Endodermal cell (in vitro differentiated cells): ENCODE data around the gene TSPAN3. TPM values are rescaled to one million over a fixed set of nuclear protein-coding genes. Genes with fewer than 3 reads are reported as not detected.

Source experiments
- DNase-seq: peaks from one replicate; pipeline ENCODE4 v3.0.0-alpha.2; 2017
- H3K27ac ChIP-seq: 2 replicates; pipeline ENCODE4 v1.5.1; 2013; ENCODE audit warnings: mild to moderate bottlenecking, low read depth, low read length, moderate library complexity
- H3K27me3 ChIP-seq: 2 replicates; pipeline ENCODE4 v1.6.1; 2013; ENCODE audit warnings: mild to moderate bottlenecking, low read length, moderate library complexity; ENCODE audit not compliant: insufficient read depth, control insufficient read depth, poor library complexity, severe bottlenecking
- H3K36me3 ChIP-seq: 2 replicates; pipeline ENCODE4 v1.7.0; 2013; ENCODE audit warnings: mild to moderate bottlenecking, low read length, moderate library complexity; ENCODE audit not compliant: control insufficient read depth, insufficient read depth
- H3K4me1 ChIP-seq: one replicate; pipeline ENCODE4 v1.7.0; 2013; ENCODE audit warnings: low read length; ENCODE audit not compliant: control insufficient read depth, insufficient read depth
- H3K4me3 ChIP-seq: 2 replicates; pipeline ENCODE4 v1.5.1; 2013; ENCODE audit warnings: mild to moderate bottlenecking, low read length, moderate library complexity
- H3K9ac ChIP-seq: 2 replicates; pipeline ENCODE4 v1.6.1; 2013; ENCODE audit warnings: mild to moderate bottlenecking, low read length, moderate library complexity; ENCODE audit not compliant: poor library complexity, severe bottlenecking; ENCODE audit errors: extremely low read depth
- H3K9me3 ChIP-seq: 2 replicates; pipeline ENCODE4 v1.6.1; 2013; ENCODE audit warnings: mild to moderate bottlenecking, low read length, moderate library complexity; ENCODE audit not compliant: control insufficient read depth
- H3K27ac Mint-ChIP-seq: 2 replicates; pipeline ENCODE4 v1.8.0; 2020; ENCODE audit warnings: mixed read lengths
- H3K27me3 Mint-ChIP-seq: 2 replicates; pipeline ENCODE4 v1.8.0; 2021; ENCODE audit warnings: mild to moderate bottlenecking, mixed read lengths; ENCODE audit not compliant: insufficient read depth
- H3K36me3 Mint-ChIP-seq: 2 replicates; pipeline ENCODE4 v1.8.0; 2020; ENCODE audit warnings: low read depth, mixed read lengths
- H3K4me1 Mint-ChIP-seq: 2 replicates; pipeline ENCODE4 v1.8.0; 2020; ENCODE audit warnings: mixed read lengths
- H3K4me3 Mint-ChIP-seq: 2 replicates; pipeline ENCODE4 v1.8.0; 2020; ENCODE audit warnings: mild to moderate bottlenecking, moderate library complexity, mixed read lengths
- H3K9me3 Mint-ChIP-seq: 2 replicates; pipeline ENCODE4 v1.8.0; 2020; ENCODE audit warnings: mild to moderate bottlenecking, mixed read lengths
- CTCF ChIP-seq: fragments of 200-600 bp; sonication (generic); conservative IDR thresholded peaks from 2 replicates; pipeline ENCODE4 v1.5.0; 2021; ENCODE audit warnings: antibody characterized with exemption, mild to moderate bottlenecking
- WGBS, 2 experiments: methylation state at CpG; one replicate each; pipeline versions ENCODE4 v1.1.5 to v1.1.7; 2013; ENCODE audit warnings: missing lambda C conversion rate in 2 of 2, mixed read lengths in 1 of 2; ENCODE audit not compliant: insufficient coverage in 1 of 2, insufficient read length in 1 of 2; 5-methylcytosine and 5-hydroxymethylcytosine counted together
- total RNA-seq, 2 donors: library from RNA; stranded (reverse); fragmentation: NEBNext Ultra II Directional in 1 of 2; extraction: Animal tissue kit (Norgen Biotek cat#: 25700) in 1 of 2; gene quantifications; 2 replicates in 1 of 2; 3 replicates in 1 of 2; pipeline ENCODE4 v1.2.1, GENCODE V29; 2021

The TSPAN3 gene
- total RNA-seq, 2 donors from 2014 or later, result 188 to 211 TPM

GRCh38 chr15:77002954-77003912, 67.7 kb downstream of the TSPAN3 start:
- no peaks in the 10 kb centered on the region for H3K9me3 ChIP-seq
- no peak overlapping the region for H3K9ac ChIP-seq
- H3K4me1 ChIP-seq, result no peaks in the 10 kb centered on the region
- no peak overlapping the region for H3K27ac ChIP-seq
- H3K4me3 Mint-ChIP-seq, result no peak overlapping the region
- no peaks in the 10 kb centered on the region for H3K36me3 Mint-ChIP-seq
- no peaks in the 10 kb centered on the region for H3K9me3 Mint-ChIP-seq
- H3K4me1 Mint-ChIP-seq, result no peaks in the 10 kb centered on the region
- H3K27me3 Mint-ChIP-seq, result peaks cover 2% of the 10 kb centered on the region
- no peak for DNase-seq
- H3K27ac Mint-ChIP-seq, result no peak overlapping the region
- TF ChIP-seq CTCF, result no peak
- H3K36me3 ChIP-seq, result no peaks in the 10 kb centered on the region
- no peak overlapping the region for H3K4me3 ChIP-seq
- 91 to 92% methylated on average over 12 to 13 of the region's 16 CpGs for WGBS, 2 experiments
- no peaks in the 10 kb centered on the region for H3K27me3 ChIP-seq

- Histone ChIP-seq H3K36me3 (no peaks in the 10 kb centered on the region), H3K9ac (no peak overlapping the region), H3K27ac (no peak overlapping the region), H3K4me1 (no peaks in the 10 kb centered on the region), H3K4me3 (no peak overlapping the region), H3K27me3 (no peaks in the 10 kb centered on the region), H3K9me3 (no peaks in the 10 kb centered on the region)
- WGBS, 2 experiments, result 90 to 92% methylated on average over 6 to 7 of the region's 7 CpGs
- no peak for TF ChIP-seq CTCF
- Mint-ChIP-seq H3K27ac (no peak overlapping the region), H3K36me3 (no peaks in the 10 kb centered on the region), H3K9me3 (no peaks in the 10 kb centered on the region), H3K27me3 (peaks cover 2% of the 10 kb centered on the region), H3K4me3 (no peak overlapping the region), H3K4me1 (no peaks in the 10 kb centered on the region)
- no peak for DNase-seq
Observed at GRCh38 chr15:77002436-77002835, 68.5 kb downstream of the TSPAN3 start.

- Mint-ChIP-seq H3K4me3 (no peak overlapping the region), H3K36me3 (no peaks in the 10 kb centered on the region), H3K27me3 (peaks cover 2% of the 10 kb centered on the region), H3K4me1 (no peaks in the 10 kb centered on the region), H3K9me3 (no peaks in the 10 kb centered on the region), H3K27ac (peak overlapping the region; percentile 49)
- DNase-seq, result no peak
- Histone ChIP-seq H3K4me1 (no peaks in the 10 kb centered on the region), H3K9me3 (no peaks in the 10 kb centered on the region), H3K27me3 (no peaks in the 10 kb centered on the region), H3K9ac (no peak overlapping the region), H3K4me3 (no peak overlapping the region), H3K36me3 (no peaks in the 10 kb centered on the region), H3K27ac (no peak overlapping the region)
- TF ChIP-seq CTCF, result no peak
- 84 to 87% methylated on average over 3 to 4 of the region's 4 CpGs for WGBS, 2 experiments
Observed at GRCh38 chr15:77001966-77002365, 68.9 kb downstream of the TSPAN3 start.
